Measurements from ENCODE around the gene FAR1.

GRCh38 chr11:13668957-13669521, 571 bp downstream of the FAR1 start:
- TF ChIP-seq POLR2A (IDR thresholded peaks at IDR 0.05) (no peak), CTCF (IDR thresholded peaks at IDR 0.05) (no peak)

All from adrenal gland (tissue), 5 donors.